ENCODE measurements around the gene KRT77. TPM values are rescaled to one million over a fixed set of nuclear protein-coding genes. Genes with fewer than 3 reads are reported as not detected.

Gene KRT77
- total RNA-seq, 1 experiment from 2014 or later = not detected

- no peak for DNase-seq (ENCODE audit: extremely low read depth, low read depth)
These were observed 9.2 kb downstream of the KRT77 start for GRCh38 chr12:52694151-52694550.

- DNase-seq (ENCODE audit: extremely low read depth, low read depth) = no peak
These were observed 10.1 kb downstream of the KRT77 start for GRCh38 chr12:52693261-52693660.

- no peak for DNase-seq (ENCODE audit: extremely low read depth, low read depth)
These were observed 11.1 kb downstream of the KRT77 start for GRCh38 chr12:52692254-52692653.

GRCh38 chr12:52691841-52692150 is 11.5 kb downstream of the KRT77 start:
- no peak for DNase-seq (ENCODE audit: extremely low read depth, low read depth)

GRCh38 chr12:52691076-52691840 is 12.1 kb downstream of the KRT77 start:
- DNase-seq (ENCODE audit: extremely low read depth, low read depth) = no peak

GRCh38 chr12:52690351-52691075 is 12.8 kb downstream of the KRT77 start:
- no peak for DNase-seq (ENCODE audit: extremely low read depth, low read depth)

- DNase-seq (ENCODE audit: extremely low read depth, low read depth) = no peak
These were observed 13.4 kb downstream of the KRT77 start for GRCh38 chr12:52689936-52690335.

- no peak for DNase-seq (ENCODE audit: extremely low read depth, low read depth)
These were observed 14.1 kb downstream of the KRT77 start for GRCh38 chr12:52689239-52689638.

- DNase-seq (ENCODE audit: extremely low read depth, low read depth) = no peak
These were observed 14.8 kb downstream of the KRT77 start for GRCh38 chr12:52688481-52688880.

- DNase-seq (ENCODE audit: extremely low read depth, low read depth) = no peak
These were observed 15.6 kb downstream of the KRT77 start for GRCh38 chr12:52687497-52688385.

GRCh38 chr12:52686756-52687487 is 16.4 kb downstream of the KRT77 start:
- DNase-seq (ENCODE audit: extremely low read depth, low read depth) = no peak

- no peak for DNase-seq (ENCODE audit: extremely low read depth, low read depth)
These were observed 17.3 kb downstream of the KRT77 start for GRCh38 chr12:52686063-52686462.

- no peak for DNase-seq (ENCODE audit: extremely low read depth, low read depth)
These were observed 17.9 kb downstream of the KRT77 start for GRCh38 chr12:52685406-52685890.

GRCh38 chr12:52684431-52684830 is 18.9 kb downstream of the KRT77 start:
- DNase-seq (ENCODE audit: extremely low read depth, low read depth) = no peak

- DNase-seq (ENCODE audit: extremely low read depth, low read depth) = no peak
These were observed 19.6 kb downstream of the KRT77 start for GRCh38 chr12:52683575-52684300.

- DNase-seq (ENCODE audit: extremely low read depth, low read depth) = no peak
These were observed 20.3 kb downstream of the KRT77 start for GRCh38 chr12:52682938-52683574.

- DNase-seq (ENCODE audit: extremely low read depth, low read depth) = no peak
These were observed 21.0 kb downstream of the KRT77 start for GRCh38 chr12:52682381-52682660.

GRCh38 chr12:52681526-52682380 is 21.6 kb downstream of the KRT77 start:
- no peak for DNase-seq (ENCODE audit: extremely low read depth, low read depth)

GRCh38 chr12:52680363-52680762 is 23.0 kb downstream of the KRT77 start, which contains the start of gene KRT1:
Gene KRT1 (minus strand): TSS chr12:52680407. CDS start chr12:52680348, 59 bp downstream.
- no peak for DNase-seq (ENCODE audit: extremely low read depth, low read depth)

Data from NCI-H460 (cell line).